ENCODE measurements around the gene POLN. TPM values are rescaled to one million over a fixed set of nuclear protein-coding genes. Genes with fewer than 3 reads are reported as not detected.

Gene POLN
- total RNA-seq, 4 donors from 2014 or later, result 4.7 to 7.3 (median 5.1) TPM

DNA sequence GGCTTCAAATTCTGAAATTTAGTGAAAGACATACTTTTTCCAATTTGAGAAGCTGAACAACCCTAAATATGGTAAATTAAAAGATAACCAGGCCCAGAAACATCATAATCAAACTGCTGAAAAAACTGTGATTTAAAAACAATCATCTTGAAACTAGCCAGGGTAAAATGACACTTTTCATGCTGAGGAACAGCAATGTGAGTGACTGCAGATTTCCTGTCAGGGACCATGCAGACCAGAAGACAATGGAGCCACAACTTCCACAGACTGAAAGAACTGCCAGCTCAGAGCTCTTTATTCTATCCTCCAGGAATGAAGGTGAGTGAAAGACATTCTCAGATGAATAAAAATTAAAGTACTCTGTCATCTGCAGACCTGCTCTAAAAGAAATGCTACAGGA lies 109.5 kb downstream of the POLN start:
- ATAC-seq (ENCODE audit: low FRiP score), result no peak

DNA sequence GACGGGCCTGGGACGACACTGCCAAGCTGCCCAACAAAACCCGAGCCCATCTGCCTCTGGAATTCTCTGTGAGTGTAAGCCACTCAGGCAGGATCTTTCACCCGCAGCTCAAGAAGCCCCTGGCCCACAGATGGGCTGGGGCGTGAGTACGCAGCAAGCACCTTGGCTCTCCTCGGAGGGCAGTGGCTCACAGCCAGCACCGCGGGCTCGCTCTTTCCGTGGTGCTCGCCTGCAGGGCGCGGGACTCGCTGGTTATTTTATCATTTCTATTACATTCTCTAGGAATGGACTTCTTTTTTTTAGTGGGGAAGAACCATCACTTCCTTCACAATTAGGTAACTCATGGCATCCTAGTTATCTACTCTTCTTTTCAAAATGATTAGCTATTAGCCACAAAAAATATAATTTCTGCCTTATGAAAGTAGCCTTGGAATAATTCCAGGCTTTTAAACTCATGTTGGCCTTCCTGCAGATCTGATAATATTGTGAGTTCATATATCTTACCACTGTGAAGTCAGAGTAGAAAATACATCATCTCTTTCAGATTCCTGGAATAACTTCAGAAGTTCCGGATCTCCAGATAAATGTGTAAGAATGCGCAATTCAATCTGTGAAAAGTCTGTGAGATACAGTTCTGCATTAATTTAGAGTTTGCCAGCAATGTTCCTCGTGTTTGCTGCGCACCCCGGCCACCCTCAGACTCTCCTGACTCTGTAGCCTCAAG lies 114.2 kb downstream of the POLN start:
- TF ChIP-seq, protein P1, sequence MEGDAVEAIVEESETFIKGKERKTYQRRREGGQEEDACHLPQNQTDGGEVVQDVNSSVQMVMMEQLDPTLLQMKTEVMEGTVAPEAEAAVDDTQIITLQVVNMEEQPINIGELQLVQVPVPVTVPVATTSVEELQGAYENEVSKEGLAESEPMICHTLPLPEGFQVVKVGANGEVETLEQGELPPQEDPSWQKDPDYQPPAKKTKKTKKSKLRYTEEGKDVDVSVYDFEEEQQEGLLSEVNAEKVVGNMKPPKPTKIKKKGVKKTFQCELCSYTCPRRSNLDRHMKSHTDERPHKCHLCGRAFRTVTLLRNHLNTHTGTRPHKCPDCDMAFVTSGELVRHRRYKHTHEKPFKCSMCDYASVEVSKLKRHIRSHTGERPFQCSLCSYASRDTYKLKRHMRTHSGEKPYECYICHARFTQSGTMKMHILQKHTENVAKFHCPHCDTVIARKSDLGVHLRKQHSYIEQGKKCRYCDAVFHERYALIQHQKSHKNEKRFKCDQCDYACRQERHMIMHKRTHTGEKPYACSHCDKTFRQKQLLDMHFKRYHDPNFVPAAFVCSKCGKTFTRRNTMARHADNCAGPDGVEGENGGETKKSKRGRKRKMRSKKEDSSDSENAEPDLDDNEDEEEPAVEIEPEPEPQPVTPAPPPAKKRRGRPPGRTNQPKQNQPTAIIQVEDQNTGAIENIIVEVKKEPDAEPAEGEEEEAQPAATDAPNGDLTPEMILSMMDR (IDR thresholded peaks at IDR 0.05), result no peak
- no peak for ATAC-seq (ENCODE audit: low FRiP score)
- no peak for DNase-seq (ENCODE audit: low spot score)

More for the DNA sequence above, 109.5 kb downstream of the POLN start:
- no peak for DNase-seq (ENCODE audit: low spot score)
- TF ChIP-seq, protein P1 (IDR thresholded peaks at IDR 0.05), result no peak

DNA sequence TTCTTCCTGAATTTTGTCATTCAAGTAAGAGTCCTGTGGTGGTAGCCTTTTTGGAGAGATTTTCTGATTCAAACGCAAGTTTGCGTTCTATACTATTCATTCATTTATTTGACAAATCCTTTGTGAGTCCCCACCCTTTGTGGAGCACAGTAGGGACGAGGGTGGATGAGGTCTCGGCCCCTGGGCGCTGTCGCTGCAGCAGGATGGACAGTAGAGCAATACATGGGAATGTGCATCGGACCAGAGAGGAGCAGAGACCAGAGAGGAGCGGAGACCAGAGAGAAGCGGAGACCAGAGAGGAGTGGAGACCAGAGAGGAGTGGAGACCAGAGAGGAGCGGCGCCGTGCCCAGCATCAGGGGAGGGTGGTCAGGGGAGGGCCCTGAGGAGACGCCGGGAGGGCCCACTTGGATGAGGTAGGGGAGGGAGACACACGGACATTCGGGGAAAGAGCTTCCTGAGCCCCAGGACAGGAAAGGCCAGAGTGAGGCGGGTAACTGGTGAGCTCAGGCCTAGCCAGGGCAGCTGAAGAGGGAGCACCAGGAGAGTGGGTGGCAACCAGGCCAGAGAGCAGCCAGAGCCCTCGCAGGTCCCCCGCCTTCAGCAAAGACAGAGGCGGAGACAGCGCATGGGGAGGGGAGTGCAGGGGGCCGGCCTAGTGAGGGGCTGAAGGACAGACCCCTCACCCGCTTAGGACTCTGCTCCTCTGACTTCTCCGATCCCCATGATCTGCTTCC lies 115.4 kb downstream of the POLN start:
- no peak for ATAC-seq (ENCODE audit: low FRiP score)
- TF ChIP-seq, protein P1 (IDR thresholded peaks at IDR 0.05), result no peak
- DNase-seq (ENCODE audit: low spot score), result no peak

DNA sequence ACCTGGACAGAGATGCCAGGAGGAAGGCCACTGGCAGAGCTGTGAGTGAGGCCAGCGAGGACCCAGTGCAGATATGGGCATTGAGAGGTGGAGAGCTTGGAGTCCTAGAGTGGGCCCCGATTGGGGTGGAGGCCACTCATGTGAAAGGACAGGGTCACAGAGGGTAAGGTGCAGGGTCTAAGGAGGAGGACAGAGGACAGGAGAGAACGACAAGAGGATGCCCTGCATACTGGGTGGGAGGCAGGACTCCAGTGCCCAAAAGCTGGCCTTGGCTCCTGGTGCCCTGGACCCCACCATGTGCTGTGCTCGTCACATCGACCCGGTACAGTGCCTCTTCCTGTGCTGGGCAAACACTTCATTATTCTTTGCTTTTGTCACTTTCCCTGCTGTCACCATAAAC lies 116.1 kb downstream of the POLN start:
- ATAC-seq (ENCODE audit: low FRiP score) (no peak), DNase-seq (ENCODE audit: low spot score) (no peak)
- TF ChIP-seq, protein P1 (IDR thresholded peaks at IDR 0.05), result no peak

DNA sequence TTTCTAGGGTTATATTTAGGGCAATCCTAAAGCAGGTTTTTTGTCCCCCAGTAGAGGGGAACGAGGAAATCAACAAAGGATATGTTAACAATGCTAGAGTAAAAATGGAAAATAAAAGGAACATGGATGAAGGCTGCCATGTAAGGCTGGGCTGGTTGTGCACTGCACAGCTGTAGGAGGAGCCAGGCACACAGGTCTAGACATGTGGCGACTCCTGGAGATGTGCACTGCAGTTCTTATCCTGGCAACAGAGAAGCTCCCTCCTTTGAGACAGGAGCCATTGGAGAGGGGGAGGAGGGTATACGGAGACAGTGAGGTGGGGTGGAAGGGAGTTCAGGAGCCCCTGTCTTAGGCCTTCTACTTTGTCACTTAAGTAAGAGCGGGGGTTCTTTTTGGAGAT lies 116.9 kb downstream of the POLN start:
- DNase-seq (ENCODE audit: low spot score), result no peak
- TF ChIP-seq, protein P1 (IDR thresholded peaks at IDR 0.05), result no peak
- ATAC-seq (ENCODE audit: low FRiP score), result no peak

DNA sequence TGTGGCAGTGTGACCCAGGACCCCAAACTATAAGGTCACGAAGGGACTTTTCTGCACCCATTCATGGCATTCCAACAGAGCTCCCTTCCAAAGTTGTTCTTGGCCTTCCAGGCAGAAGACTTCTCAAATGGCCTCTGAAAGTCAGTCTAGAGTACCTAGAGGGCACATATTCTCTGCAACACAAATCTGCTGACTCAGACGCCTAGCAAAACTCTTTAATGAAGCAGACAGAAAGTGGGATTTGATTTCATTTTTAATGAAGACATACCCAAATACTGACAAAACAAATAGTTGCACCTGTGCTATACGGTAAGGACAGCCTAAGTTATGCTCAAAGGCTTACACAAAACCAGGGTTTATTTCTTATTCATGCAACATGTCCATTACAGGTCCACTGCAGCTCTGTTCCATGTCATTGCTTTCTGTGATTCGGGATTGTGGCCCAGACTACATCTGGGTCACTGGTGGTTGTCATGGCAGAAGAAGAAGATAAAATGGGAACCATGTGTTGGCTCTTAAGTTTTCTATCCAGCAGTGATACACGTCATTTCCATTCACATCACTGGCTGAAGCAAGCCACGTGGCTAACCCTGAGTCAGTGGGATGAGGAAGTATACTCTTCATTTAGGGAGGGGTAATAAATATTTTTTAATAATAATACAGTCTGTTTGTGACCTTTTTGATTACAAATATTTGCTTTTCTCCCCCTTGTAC lies 125.1 kb downstream of the POLN start:
- DNase-seq (ENCODE audit: low spot score) (no peak), ATAC-seq (ENCODE audit: low FRiP score) (no peak)
- TF ChIP-seq, protein P1 (IDR thresholded peaks at IDR 0.05), result no peak
